ENCODE data around the gene SATB2. TPM values are rescaled to one million over a fixed set of nuclear protein-coding genes. Genes with fewer than 3 reads are reported as not detected.

Gene SATB2
- total RNA-seq, 1 experiment from 2014 or later: 22.1 TPM

- ATAC-seq: no peak
Observed at GRCh38 chr2:199329466-199329865, 128.3 kb downstream of the SATB2 start.

More at GRCh38 chr2:199329466-199329865, 128.3 kb downstream of the SATB2 start:
- ChIA-PET POLR2A (no interaction called here), CTCF (no interaction called here)
- Mint-ChIP-seq H3K27ac (no peak overlapping the region), H3K36me3 (peaks cover 11% of the 10 kb centered on the region), H3K9me3 (no peaks in the 10 kb centered on the region), H3K4me3 (no peak overlapping the region), H3K4me1 (peaks cover 3% of the 10 kb centered on the region), H3K27me3 (ENCODE audit: low read depth) (no peaks in the 10 kb centered on the region)
- no peak for DNase-seq (ENCODE audit: low spot score)
- TF ChIP-seq PRRX2 (CRISPR knock-in tag; IDR thresholded peaks at IDR 0.05) (no peak), PREB (CRISPR knock-in tag; IDR thresholded peaks at IDR 0.05; ENCODE audit: borderline replicate concordance) (no peak), NFYB (CRISPR knock-in tag; conservative IDR thresholded peaks at IDR 0.05; ENCODE audit: low read depth) (no peak), ARID4B (CRISPR knock-in tag; IDR thresholded peaks at IDR 0.05; ENCODE audit: borderline replicate concordance) (no peak), NFATC4 (CRISPR knock-in tag; IDR thresholded peaks at IDR 0.05) (no peak), NFE2L1 (CRISPR knock-in tag; IDR thresholded peaks at IDR 0.05) (no peak), PRDM15 (CRISPR knock-in tag; IDR thresholded peaks at IDR 0.05) (no peak), JAZF1 (CRISPR knock-in tag; IDR thresholded peaks at IDR 0.05) (no peak), ZNF396 (CRISPR knock-in tag; IDR thresholded peaks at IDR 0.05; ENCODE audit: borderline replicate concordance) (no peak), ZNF232 (CRISPR knock-in tag; IDR thresholded peaks at IDR 0.05) (no peak), MXD4 (CRISPR knock-in tag; IDR thresholded peaks at IDR 0.05; ENCODE audit: borderline replicate concordance) (no peak), ZNF416 (CRISPR knock-in tag; IDR thresholded peaks at IDR 0.05) (no peak), CREB1 (CRISPR knock-in tag; IDR thresholded peaks at IDR 0.05) (no peak), SP1 (CRISPR knock-in tag; conservative IDR thresholded peaks at IDR 0.05) (no peak), GABPB1 (CRISPR knock-in tag; IDR thresholded peaks at IDR 0.05) (no peak), EMX1 (CRISPR knock-in tag; IDR thresholded peaks at IDR 0.05) (no peak), ZBTB43 (CRISPR knock-in tag; IDR thresholded peaks at IDR 0.05) (no peak), GTF2I (CRISPR knock-in tag; conservative IDR thresholded peaks at IDR 0.05) (no peak)
- TF ChIP-seq, protein P1, sequence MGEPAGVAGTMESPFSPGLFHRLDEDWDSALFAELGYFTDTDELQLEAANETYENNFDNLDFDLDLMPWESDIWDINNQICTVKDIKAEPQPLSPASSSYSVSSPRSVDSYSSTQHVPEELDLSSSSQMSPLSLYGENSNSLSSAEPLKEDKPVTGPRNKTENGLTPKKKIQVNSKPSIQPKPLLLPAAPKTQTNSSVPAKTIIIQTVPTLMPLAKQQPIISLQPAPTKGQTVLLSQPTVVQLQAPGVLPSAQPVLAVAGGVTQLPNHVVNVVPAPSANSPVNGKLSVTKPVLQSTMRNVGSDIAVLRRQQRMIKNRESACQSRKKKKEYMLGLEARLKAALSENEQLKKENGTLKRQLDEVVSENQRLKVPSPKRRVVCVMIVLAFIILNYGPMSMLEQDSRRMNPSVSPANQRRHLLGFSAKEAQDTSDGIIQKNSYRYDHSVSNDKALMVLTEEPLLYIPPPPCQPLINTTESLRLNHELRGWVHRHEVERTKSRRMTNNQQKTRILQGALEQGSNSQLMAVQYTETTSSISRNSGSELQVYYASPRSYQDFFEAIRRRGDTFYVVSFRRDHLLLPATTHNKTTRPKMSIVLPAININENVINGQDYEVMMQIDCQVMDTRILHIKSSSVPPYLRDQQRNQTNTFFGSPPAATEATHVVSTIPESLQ (CRISPR knock-in tag; IDR thresholded peaks at IDR 0.05): no peak

Data from WTC11 (cell line).